GM19023 (cell line): Measurements from ENCODE around the gene CACNA2D4.
"Not testable (repeated sequence)": the region's sequence is repeated elsewhere in the genome, so short reads cannot be mapped to it uniquely, and the experiment has no call there.

Experiments
- ATAC-seq: cut with Tn5 transposase; IDR thresholded peaks from one replicate; pipeline ENCODE4 v1.9.1; 2021; ENCODE audit warnings: mild to moderate bottlenecking, moderate library complexity; ENCODE audit not compliant: unreplicated experiment

Gene CACNA2D4

DNA sequence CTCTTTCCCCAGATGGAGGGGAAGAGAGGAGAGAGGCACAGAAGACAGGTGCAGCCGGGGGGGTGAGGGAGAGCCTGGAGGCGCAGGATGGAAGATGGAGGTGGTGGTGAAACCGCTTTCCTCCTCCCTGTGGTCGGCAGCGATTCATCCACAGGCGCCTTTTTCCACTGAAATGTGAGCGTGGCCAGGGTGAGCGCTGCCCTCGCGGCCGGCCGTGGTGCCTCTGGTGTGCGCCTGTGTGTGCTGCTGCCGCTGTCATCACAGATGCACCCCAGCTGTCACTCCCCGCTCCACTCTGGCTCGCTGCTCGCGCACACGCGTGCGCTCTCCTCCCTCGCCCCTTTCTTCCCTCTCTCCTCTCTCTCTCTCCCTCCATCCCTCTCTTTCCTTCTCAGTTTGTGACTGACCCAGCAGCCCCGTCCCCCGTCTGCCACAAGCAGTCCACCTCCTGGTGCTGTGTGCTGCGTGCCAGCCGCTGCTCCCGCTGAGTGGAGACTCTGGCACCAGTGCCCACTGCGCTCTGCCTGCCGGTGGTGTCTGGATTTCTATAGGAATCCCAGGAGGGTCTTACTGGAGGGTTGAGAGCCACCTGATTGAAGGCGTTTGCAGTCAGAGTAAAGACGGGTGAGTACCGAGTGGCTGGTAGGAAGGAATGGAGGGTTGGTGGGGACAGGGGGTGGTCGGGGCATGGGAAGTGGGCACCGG is 98.1 kb downstream of the CACNA2D4 start, which contains the start of gene LRTM2:
Gene LRTM2 (plus strand): TSS at position 375 of the 705 bp plus-strand sequence. CDS start 7,584 bp downstream, outside the sequence.
- no peak for ATAC-seq

DNA sequence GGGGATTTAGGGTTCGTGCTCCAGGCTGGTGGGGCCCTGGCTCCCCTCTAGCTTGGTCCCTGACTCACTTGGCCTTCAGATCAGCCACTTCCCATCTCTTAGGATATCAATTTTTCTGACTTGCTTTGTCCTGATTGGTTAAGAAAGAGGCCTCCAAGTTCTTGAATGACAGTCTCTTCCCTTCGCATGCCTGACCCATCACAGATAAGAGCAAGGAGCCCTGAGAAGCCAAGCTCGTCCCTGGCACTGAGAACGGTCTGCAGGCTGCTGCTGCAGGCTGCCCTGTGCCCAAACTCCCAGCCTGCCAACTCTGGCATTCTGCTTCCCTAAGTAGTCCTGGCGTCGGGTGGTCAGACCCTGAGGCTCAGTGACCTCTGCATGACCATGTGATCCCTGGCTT is 98.9 kb downstream of the CACNA2D4 start:
- ATAC-seq = no peak

DNA sequence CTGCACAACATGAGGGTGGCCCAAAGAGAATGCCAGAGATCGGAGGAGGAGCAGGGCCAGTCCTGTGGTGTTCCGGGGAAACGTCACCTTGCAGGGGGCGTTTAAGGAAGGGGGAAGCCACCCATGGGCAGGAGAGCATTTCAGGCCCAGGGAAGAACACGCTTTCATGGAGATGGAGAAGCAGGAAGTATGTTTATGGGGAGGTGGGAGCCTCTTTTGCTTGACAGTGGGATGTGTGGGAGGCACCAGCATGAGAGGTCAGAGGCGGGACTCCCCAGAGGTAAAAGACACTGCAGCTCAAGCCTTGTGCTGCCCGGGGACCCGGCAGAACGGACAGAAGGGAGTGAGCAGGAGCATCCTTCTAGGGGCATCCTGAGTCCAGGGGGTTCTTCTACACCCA is 99.4 kb downstream of the CACNA2D4 start:
- no peak for ATAC-seq

DNA sequence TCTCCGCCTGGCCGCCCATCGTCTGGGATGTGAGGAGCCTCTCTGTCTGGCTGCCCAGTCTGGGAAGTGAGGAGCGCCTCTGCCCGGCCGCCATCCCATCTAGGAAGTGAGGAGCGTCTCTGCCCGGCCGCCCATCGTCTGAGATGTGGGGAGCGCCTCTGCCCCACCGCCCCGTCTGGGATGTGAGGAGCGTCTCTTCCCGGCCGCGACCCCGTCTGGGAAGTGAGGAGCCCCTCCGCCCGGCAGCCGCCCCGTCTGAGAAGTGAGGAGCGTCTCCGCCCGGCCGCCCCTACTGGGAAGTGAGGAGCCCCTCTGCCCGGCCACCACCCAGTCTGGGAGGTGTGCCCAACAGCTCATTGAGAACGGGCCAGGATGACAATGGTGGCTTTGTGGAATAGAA is 100.5 kb downstream of the CACNA2D4 start:
- not testable (repeated sequence) for ATAC-seq

DNA sequence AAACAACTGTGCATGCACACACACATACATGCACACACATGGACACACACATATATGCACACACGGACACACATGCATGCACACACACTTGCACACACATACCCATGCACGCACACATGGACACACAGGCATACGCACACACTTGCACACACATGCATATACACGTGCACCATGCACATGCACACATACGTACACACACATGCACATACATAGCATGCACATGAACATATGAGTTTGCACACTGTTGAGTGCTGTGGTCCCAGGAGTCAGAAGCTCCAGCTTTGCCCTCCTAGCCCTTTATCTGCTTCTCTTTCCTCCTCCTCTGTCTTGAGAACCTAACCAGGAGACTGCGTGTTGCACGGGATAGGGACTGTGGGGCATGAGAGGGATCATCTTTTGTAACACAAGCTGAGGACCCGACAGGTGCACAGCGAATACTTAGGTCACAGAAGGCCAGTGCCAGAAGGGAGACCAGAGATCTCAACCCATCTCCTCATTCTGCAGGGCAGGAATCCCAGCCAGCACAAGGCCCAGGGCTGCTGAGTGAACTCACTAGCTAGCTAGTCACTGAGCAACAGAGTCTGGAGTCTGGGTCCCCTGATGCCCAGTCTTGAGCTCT is 101.6 kb downstream of the CACNA2D4 start:
- no peak for ATAC-seq

DNA sequence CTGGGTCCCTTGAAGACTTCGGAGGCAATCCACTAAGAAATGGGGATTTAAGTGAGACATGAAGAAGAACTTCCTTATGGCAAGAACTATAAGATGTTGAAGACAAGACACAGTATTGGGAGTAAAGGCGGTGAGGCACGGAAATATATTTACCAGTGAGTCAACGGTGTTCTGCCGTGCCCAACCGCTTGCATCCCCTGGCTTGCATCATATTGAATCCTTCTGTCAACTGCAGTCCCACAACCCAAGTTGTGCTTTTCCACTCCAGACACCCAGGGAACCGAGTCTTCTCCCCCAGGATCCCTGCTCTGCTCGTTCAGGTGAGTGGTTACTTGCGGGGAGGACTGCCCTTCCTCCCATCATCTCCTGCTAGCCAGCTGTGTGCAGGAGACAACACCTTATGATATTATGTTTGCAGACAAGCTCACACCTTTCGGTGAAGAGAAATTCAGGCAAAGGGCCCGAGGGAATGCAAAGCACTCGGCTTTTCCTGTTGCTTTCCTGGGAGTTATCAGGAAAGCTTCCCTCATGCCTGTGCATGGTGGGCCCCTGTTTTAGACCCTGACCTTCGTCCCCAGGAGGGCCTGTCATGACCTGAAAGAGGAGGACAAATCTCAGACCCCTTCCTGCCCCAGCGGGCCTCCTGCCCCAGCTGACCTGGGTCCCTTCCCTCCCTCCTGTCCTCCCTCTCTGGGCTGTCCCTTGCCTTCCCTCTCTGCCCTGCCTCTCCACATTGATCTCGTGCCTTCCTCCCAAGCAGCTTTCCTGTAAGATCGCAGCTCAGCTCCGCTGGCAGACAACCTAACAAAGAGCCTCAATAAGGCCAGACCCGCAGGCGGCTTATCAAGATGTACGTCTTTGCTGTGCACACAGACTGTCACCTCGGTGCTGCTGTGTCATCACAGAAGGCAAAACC is 102.4 kb downstream of the CACNA2D4 start:
- ATAC-seq = no peak

DNA sequence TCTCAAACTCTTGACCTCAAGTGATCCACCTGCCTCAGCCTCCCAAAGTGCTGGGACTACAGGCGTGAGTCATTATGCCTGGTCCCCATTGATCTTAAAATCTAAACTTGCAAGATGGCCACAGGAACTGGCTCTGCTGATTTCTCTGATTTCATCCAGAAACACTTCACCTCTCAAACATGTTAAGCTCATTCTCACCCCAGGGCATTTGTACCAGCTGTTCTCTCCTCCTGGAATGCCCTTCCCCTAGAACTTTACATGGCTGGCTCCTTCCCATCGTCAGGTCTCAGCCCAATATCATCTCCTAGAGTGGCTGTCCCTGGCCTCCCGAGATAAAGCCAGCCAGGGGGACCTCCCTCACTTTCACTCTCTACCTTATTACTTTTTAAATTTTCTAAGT is 103.3 kb downstream of the CACNA2D4 start:
- ATAC-seq = no peak

DNA sequence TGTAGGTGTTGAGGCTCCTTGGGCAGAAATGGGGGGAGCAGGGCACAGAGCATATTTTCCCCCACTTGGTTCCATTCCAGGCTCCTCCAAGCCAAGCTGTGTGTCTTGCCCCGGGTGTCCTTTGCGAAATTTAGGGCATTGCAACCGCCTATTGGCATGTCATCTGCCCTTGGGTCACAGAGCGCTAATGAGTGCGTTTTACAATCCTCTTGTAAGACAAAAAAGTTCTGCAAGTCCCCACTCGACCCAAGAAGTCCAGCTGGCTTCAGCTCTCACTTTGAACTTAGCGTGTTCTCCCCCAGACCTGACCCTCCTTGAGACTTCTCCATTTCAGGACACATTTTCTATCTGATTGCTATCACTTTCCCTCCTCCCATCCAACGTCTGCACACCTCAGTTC is 104.2 kb downstream of the CACNA2D4 start:
- no peak for ATAC-seq

DNA sequence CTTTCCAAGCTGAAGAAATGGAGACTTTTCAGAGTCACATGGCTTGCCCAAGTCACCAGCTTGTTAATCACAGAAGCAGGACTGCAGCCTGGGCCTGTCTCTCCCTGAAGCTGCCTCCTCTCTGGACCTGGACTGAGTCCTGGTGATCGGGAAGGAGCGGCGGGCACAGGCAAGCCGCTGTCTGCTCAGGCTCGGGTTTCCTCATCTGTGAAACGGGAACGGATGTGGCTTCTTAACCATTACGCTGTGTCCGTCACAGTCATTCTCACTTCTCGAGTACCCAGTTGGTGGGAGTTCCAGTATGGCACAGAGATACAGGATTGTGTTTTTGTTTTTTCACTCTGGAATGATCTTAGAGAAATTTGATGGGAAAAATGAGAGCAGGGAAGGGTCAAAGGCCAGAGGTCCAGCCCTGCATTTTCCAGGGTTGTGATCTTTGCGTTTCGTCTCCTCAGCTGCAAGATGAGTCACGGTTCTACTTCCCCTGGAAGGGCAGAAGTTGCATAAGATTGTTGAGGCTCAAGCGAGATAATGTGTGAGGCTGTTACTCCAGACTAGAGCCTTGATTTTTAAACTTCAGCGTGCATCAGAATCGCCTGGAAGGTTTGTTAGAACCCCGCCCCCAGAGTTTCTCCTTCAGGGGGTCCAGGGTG is 105.7 kb downstream of the CACNA2D4 start:
- no peak for ATAC-seq

DNA sequence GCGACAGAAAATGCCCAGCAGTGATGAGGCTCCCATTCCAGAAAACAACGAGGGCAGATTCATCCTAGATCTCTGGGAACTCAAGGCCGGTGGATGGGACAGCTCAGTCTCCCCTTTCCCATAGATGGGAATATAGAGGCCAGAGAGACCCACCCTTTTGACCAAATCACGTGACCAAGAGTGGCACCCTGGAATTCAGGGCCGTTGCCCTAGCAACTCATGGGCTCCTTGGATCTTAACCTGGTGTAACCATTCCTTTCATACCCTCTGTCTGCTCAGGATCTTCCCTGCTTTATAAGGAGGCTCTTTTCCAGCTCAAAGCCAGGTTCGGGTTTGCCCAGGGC is 106.5 kb downstream of the CACNA2D4 start:
- ATAC-seq = no peak

DNA sequence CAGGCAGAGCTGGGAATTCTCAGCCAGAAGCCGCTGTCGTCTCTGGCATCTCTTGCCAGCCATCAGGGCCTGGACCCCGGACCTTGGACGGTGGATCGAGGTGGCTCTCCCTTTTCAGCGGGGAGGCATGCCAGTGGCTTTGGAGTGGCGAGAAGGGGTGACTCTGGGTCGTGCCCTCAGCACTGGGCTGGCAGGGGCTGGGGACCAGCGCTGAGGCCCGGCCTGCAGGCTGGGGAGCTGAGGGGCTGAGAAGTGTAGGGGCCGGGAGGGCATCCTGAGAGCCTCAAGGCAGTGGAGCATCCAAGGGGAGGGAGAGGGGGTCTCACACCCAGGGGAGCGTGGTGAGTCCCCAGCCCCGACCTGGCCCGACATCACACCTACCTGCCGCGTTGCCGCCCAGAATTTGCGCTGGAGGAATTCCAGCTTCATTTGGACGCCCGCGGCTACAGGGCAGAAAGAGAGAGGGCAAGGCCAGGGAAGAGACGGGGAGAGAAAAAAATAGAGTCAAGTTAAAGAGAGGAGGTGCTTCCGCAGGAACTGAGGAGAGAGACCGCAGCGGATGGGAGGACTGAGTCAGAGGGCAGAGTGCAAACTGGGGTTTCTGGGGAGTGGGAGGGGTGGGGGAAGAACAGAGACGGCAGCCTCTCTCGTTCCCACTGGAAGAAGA is 107.0 kb downstream of the CACNA2D4 start:
- no peak for ATAC-seq

DNA sequence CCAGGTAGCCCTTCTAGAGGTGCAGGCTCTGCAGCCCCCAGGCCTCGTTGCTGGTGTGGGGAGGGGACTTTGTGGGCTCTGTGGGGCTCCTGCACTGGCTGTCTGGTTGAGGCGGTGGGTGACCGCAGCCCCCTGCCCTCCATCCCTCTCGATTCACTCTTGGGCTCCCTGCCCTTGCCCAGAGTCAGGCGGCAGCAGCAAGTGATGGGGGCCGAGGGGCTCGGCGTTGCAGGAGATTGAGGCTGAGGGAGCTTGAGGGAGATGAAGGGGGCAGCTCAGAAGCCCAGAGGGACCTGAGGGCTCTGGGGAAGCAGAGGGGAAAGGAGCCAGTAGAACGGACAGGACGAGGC is 107.5 kb downstream of the CACNA2D4 start:
- ATAC-seq = no peak

DNA sequence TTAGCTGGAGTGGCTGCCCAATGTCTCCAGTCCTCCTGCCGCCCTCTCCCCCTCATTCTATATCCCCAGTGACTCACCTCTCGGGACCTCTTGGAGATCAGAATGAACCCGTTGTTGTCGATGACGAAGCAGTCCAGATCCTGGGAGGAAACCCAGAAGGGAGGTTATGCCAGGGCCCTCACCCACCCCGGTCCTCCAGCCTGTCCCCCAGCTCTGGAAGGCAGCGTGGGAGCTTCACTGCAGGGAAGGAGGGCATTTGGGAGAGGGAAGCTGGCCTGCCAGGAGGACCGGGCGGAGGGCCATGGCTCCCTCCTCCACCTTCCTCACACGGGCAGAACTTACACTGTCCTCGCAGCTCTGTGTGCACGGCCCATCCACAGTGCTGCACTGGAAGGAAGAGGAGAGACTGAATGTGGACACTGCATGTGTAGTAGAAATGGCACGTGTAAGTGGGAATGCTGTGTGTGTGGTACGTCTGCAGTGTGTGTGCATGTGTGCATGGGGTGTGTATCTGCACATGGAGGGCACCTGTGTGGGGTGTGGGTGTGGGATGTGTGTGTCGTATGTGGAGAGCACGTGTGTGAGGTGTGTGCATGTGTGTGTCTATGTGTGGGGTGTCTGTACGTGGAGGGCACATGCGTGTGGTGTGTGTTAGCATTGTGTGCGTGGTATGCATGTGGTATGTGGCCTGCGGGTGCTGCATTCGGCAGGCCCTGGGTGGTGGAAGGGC is 108.1 kb downstream of the CACNA2D4 start:
- no peak for ATAC-seq

DNA sequence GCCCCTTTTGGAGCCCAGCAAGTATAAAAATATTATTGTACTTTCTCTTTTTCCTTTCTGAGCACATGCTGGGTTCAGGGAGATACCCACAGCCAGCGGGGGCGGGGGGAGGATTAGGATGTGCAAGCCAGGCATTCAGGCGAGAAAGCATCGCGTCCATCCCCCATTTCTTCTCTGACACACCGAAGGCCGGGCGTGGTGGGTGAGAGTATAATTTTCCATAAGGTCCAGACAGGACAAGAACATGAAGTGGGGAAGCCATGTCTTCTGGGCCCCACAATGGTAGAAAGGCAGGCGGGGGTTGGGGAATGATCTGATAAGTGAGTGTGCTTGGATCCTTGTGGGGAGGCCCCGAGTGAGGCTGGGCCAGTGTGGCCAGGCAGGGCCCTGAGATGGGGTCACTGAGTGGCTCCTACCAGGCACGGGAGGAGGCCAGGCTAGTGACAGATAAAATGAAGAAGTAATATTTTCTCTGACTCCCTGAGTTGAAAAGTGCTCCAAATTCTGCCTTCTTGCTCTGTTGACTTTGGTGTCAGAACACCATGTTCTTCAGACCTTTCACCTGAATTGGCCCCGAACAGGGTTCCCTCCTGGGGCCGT is 108.8 kb downstream of the CACNA2D4 start:
- no peak for ATAC-seq

DNA sequence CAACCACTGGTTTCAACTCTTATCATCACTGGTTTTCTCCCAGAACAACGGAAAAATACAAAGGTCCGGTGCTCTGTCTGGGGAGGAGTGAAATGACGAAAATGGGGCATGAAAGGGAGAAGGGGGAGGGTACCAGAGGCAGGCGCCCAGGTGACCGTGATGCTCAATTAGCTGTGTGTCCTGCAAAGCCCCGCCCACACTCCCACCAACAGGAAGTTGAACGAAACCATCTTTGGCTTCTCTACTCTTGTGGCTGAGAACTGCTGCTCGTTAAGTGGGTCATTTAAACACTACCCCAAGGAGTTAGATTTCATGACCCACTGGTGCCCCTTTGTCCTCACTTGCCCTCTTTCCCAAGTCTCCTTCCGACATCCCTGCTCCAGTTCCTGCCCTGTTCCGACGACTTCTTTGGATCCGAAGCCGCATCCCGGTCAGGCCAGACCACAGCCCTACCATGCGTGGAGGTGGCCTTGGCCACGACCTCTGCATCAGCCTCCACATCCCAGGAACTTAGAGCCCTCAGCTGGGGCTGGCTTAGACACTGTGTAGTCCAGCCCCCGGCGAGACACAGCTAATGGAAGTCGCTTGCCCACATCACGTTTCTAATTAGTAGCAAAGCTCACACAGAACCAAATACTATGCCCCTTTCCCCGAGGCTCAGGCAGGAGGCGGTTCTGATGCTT is 109.5 kb downstream of the CACNA2D4 start:
- no peak for ATAC-seq

DNA sequence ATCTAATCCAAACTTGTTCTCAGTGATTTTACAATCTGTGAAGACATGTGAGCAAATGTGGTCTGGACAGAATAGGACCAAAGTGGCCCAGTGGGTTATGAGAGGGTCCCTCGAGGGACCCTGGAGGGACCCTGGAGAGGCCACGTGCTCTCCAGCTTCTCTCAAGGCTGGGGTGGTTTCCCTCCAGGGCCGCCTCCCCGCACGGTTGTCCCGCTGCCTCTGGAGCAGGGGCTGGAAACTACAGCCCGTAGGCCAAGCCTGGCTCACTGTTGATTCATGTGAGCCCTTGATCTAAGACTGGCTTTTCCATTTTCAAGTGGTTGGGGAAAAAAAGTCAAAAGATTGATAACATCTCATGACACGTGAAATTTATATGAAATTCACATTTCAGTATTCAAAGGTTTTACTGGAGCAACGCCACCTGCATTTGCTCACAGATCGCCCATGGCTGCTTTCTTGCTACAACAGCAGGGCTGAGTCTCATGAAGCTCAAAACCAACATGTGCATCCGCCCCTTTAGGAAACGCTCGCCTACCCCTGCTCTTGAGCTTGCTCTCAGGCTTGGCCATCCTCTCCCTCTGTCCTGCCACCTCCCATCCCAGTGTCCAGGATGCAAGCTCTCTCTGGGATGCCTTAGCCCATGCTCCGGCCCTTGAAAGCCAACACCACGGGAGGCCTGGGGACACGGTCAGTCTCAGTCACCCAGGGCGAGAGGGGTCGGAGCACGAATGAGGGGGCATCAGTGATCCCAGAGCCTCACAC is 110.2 kb downstream of the CACNA2D4 start:
- ATAC-seq = no peak

DNA sequence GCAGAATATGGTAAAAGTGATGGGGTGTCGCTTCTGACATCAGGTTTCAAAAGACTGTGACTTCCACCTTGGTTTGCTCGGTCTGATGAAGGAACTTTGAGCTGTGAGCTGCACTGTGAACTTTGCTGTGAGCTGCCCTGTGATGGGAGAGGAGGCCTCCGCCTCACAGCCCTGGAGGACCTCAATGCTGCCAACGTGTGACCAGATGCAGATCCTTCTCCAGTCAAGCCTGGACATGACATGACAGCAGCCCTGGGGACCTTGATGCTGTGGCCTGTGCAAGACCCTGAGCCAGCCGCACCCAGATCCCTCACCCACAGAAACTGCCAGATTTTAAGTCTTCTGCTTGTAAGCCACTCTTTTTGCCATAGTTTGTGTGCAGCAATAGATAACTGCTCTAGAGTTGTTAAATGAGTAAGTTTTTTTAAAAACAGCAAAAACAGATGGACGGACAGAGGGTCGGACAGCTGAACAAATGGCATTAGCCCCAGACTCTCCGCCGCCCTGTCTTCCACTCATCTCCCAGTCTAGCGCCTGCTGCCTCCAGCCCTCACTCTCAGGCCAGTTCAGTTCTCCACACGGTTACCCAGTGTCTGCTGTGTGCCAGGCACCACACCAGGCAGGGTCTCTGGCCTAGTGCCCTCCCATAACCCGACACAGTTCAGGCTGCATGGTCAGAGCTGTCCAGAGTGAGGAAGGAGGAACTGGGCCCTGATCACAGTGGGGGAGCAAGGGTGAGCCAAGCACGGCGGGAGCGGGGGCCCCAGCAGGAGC is 111.2 kb downstream of the CACNA2D4 start:
- no peak for ATAC-seq
